Measurements from ENCODE around the gene ZNF182.
"Not testable (repeated sequence)": the region's sequence is repeated elsewhere in the genome, so short reads cannot be mapped to it uniquely, and the experiment has no call there.

The ZNF182 gene

DNA sequence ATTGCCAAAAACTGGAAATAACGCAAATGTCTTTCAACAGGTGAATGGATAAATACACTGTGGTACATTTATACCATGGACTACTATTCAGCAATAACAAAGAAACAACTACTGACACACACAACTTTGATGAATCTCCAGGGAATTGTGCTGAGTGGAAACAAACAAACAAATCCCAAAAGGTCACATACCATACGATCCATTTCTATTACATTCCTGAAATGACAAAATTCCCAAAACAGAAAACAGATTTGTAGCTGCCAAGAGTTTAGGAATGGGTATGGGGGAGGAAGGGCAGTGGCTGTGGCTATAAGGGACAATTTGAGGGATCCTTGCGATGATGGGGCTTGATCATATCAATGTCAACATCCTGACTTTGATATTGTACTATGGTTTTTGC, 2.5 kb downstream of the ZNF182 start:
- no peak for DNase-seq (ENCODE audit: low spot score)

DNA sequence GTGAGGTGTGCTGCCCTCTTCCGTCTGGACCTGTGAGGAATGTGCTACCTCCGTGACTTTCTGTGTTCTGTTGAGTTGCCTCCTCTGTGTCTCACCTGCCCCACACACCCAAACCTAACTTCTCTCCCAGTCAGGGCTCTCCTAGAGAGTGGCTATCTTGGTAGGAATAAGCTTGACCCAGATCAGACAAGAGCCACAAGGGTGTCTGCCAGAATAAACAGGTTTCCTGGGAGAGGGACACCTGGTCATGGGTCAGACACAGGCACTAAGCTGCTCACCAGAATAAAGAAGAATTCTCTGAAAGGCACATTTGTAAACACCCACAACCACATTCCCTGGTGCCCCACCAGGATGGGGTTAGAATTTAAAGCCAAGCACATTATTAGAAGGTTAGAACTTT, 11.1 kb downstream of the ZNF182 start:
- no peak for DNase-seq (ENCODE audit: low spot score)

DNA sequence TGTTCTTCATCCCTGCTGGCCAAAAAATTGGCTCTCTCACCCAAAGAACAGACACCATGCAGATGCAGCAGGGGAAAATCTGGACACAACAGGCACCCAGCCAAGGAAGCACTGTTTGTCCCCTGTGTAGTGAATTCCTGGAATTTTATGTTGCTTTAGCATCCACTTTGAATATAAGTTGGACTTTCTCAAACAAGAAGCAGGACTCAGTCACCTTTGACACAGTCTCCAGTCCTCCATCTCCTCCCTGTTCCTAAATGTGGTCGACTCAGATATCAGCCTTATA, 11.8 kb downstream of the ZNF182 start:
- DNase-seq (ENCODE audit: low spot score), result no peak

DNA sequence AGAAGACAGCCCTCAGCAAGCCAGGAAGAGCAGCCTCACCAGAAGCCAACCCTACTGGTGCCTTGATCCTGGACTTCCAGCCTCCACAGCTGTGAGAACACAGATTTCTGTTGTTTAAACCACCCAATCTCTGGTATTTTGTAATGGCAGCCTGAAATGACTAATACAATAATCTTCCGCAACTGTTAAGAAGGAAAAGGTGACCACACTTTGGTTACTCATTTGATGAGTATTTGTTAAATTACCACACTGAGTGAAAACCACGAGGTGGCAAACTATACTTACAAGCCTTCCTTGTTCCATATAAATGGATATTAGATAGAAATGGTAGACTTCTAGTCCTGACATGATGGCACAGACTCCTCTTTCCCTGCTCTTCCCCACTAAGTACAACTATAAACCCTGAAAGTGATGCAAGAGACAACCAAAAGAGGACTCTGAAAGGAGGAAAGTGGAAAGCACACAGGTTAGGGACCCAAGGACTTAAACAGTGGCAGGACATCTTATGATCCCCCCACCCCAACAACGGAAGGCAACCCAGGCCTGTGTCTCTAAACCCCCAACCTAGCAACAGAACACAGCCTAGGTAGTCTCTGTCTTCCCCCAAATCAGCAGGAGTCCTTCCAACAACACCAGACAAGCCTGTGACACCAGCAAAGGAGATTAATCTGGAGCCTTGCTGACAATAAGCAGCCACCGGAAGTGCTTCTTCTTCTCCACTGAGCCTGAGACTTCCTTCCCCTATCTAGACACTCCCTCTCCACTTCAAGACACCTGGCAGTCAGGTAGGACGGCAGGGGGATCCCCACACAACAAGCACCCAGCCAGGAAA, 12.3 kb downstream of the ZNF182 start:
- DNase-seq (ENCODE audit: low spot score), result no peak

DNA sequence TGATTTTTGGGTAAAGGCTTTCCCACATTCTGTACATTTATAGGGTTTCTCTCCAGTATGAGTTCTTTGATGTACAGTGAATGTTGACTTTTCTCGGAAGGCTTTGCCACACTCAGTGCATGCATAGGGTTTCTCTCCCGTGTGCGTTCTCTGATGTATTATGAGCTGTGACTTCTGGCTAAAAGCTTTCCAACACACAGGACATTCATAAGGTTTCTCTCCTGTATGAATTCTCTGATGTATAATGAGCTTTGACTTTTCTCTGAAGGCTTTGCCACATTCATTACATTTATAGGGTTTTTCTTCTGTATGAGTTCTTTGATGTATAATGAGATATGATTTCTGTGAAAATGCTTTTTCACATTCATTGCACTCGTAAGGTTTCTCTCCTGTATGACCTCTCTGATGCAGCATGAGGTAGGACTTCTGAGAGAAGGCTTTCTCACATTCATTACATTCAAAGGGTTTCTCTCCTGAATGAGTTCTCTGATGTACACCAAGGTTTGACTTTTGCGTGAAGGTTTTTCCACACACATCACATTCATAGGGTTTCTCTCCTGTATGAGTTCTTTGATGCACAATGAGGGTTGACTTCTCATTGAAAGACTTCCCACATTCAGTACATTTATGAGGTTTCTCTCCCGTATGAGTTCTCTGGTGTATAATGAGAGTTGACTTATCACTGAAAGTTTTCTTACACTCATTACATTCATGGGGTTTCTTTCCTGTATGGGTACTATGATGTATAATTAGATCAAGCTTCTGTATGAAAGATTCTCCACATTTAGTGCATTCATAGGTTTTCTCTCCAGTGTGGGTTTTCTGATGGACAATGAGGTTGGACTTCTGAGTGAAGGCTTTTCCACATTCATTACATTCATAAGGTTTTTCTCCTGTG, 27.3 kb downstream of the ZNF182 start:
- no peak for DNase-seq (ENCODE audit: low spot score)

DNA sequence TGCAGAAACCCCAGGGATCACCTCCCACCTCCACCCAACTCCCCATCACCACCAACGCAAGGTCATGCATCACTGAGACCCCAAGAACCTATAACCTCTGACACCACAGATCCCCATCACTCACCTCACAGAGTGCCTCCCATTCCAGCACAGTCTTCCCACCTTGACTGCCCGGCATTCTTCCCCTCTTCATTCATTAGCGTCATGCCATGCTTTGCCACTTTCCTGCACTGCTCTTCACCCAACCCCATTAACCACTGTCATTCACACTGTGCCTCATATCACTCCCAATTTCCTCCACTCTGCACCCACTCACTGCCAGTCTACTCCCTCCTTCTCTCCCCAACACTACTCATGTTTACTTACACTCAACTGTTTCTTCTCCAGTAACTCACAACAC, 30.6 kb downstream of the ZNF182 start:
- DNase-seq (ENCODE audit: low spot score), result no peak

DNA sequence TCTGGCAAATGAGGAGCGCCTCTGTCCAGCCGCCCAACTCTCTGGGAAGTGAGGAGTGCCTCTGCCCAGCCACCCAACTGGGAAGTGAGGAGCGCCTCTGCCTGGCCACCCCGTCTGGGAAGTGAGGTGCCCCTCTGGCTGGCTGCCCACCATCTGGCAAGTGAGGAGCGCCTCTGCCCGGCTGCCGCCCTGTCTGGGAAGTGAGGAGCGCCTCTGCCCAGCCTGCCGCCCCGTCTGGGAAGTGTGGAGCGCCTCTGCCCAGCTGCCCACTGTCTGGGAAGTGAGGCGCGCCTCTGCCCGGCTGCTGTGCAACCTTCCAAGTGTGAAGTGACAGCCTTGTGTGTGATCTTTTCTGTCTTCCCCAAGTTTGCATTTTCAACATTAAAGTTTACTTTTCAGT, 38.3 kb downstream of the ZNF182 start:
- DNase-seq (ENCODE audit: low spot score), result not testable (repeated sequence)

DNA sequence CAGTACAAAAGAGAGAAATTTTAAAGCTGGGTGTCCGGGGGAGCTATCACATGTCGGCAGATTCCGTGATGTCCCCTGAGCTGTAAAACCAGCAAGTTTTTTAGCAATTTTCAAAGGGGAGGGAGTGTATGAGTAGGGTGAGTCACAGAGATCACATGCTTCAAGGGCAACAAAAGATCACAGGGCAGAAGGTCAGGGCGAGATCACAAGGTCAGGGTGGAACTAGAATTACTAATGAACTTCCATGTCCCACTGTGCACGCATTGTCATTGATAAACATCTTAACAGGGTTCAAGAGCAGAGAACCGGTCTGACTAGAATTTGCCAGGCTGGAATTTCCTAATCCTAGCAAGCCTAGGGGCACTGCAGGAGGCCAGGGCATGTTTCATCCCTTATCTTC, 42.0 kb downstream of the ZNF182 start:
- not testable (repeated sequence) for DNase-seq (ENCODE audit: low spot score)

DNA sequence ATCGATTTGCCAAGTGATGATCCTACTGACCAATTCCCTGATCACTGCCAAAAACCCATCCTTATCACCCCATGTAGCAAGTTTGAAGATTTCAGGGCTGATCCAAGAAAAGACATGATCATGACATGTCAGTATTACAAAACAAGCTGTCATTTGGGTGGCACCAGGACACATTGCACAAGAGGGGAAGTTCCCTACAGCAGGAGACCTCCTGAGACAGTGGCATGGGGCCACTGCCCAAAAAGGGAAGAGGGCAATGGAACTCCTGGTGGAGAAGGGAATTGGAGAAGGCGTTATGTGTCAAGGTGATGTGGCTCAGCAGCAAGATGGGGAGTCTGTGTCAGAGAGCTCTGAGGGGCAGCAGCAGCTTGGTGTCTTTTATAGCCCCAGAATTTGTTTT, 43.4 kb downstream of the ZNF182 start:
- no peak for DNase-seq (ENCODE audit: low spot score)

DNA sequence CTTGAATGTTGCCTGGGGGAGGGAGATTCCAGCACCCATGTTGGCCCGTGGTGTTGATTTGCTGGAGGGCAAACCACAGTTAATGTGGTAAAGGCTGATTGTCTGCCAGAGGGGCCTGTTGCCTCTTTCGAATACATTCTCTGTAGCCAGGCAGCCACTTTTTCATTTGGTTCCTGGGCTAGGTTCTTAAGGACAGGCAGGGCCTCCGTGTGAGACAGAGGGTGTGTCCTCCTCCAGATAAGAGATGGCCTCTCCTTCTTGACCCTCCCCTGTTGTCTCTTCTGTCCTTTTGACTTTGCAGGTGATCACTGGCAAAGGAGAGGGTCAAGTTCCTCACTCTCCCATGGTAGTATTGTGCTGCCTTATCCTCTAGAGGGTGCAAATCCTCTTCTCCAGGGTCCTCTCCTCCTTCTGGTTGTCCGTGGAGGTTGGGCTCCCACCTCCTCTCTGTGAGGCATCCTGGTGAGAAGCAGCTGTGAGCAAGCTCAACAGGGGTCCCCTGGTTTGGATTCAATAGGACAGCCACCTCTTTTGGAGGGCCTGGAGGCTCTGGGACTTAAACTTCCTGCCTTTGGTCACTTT, 44.9 kb downstream of the ZNF182 start:
- peak; percentile 13 for DNase-seq (ENCODE audit: low spot score)

DNA sequence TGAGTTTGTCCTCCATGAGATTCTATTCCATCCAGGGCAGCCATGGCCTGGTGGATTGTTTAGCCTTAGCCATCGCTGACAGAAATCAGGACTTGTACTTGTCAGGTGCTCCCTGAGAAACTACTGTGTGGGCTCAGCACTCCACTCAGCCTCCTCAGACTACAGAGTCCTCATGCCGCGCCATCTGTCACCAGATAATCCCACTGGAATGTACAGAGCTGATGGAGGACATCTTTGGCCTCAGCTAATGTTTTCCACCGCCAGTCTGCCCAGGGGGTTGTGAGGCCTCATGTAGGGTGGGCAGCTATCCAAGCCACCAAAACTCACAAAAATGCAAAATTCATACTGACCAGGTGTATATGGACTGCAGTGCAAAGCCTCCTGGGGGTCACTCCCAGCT, 45.6 kb downstream of the ZNF182 start:
- not testable (repeated sequence) for DNase-seq (ENCODE audit: low spot score)

DNA sequence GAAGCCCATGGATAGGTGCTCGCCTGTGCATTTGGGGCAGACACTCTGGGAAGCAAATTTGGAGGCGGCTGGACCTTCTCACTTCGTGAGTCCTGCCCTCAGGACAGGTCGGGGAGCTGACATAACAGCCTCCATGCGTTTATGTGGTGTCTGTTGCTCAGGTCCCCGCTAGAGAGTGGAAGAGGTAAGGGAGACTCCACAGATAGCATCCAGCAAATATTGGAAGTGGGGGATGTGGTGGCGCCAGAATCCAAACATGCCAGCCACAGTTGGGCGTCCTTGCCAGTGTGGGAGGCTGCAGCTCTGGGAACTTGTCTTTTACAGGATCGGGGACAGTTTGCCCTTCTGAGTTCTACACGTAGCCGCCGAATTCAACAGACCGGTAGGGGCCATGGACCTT, 47.8 kb downstream of the ZNF182 start:
- DNase-seq (ENCODE audit: low spot score), result no peak

DNA sequence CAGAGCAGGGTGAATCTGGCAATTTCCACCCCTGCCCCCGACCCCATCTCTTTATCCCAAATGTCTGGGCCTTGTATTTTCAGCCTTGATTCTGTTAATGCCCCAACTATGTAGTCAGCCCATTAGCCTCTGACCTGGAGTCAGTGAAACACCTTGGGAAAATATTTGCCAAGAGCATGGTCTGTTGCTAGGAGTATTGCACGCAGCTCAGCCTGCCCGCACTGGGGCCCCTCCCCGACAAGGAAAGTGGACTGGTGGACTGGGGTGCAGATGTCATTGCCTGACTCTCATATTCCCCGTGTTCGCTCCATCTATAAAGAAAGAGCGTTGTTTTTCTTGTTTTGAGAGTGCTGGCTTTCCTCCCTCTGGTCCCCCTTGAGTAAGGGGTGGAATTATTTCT, 48.5 kb downstream of the ZNF182 start:
- DNase-seq (ENCODE audit: low spot score), result not testable (repeated sequence)

DNA sequence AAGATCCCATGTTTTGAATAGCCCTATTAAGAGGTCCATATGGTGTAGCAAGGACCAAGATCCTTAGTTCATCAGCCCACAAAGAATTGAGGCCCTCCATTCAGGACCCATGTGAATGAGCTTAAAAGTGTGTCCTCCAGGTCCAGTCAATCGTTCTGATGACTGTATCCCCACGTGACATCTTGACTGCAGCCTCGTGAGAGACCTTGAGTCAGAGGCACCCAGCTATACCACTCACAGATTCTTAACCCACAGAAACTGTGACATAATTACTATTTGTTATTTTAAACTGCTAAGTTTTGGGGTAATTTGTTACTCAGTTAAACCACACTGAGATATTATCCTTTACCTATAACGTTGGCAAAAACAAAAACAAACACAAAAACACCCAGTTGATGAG, 62.4 kb downstream of the ZNF182 start:
- DNase-seq (ENCODE audit: low spot score), result no peak

DNA sequence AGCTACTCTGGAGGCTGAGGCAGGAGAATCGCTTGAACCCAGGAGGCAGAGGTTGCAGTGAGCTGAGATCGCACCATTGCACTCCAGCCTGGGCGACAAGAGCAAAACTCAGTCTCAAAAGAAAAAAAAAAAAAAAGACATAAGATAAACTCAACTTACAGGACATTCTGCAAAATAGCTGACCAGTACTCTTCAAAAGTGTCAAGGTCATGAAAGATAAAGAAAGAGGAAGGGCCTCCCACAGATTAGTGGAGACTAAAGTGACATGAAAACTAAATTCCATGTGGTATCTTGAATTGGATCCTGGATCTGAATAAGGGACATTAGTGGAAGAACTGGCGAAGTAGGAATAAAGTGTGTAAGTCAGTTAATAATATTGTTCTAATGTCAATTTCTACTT, 63.3 kb downstream of the ZNF182 start:
- no peak for DNase-seq (ENCODE audit: low spot score)

DNA sequence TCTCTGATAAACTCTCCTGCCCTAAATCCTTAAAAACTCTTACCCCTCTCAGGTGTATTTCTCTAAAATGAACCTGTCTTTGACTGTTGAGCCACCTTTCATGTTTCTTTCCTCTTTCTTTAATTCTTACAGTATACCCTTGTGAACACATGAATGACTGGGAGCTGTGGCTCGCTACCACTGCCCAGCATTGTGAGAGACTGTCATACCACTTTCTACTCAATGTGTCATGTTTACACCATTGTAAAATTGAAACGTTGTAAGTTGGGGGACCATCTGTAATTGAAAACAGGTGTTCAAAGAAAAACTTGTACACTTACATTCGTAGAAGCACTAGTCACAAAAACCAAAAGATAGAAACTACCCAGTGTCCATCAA, 66.9 kb downstream of the ZNF182 start:
- no peak for DNase-seq (ENCODE audit: low spot score)

DNA sequence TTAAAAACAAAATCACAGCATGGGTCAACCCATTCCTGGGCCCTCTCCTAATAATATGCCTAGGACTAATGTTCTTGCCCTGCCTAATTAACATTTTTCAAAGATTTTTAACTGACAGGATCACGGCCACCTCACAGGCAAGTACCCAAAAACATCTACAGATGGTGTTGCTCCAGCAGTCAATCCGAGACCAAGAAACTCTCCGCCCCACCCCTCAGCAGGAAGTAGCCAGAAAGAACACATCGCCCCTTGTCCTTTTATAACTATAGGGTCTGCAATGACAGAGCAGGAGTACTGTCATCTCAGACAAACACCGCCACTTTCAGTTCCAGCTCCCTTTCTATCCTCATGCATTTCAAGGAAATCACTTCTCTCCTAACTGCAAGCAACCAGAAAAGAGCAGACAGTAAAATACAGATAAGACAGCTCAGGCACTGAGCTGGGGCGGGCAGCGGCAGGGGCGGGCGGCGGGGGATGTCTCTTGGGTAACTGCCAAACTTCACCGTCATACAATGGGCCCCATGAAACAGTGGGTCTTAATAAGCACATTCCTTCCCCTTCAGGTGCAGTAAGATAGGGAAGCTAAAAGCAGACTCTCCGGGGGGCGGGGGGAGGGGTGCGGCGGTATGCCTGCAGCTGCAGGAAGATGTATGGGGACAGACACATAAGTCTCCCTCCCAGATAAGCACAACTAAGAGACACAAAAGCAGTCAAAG, 67.4 kb downstream of the ZNF182 start:
- peak; percentile 1 for DNase-seq (ENCODE audit: low spot score)

DNA sequence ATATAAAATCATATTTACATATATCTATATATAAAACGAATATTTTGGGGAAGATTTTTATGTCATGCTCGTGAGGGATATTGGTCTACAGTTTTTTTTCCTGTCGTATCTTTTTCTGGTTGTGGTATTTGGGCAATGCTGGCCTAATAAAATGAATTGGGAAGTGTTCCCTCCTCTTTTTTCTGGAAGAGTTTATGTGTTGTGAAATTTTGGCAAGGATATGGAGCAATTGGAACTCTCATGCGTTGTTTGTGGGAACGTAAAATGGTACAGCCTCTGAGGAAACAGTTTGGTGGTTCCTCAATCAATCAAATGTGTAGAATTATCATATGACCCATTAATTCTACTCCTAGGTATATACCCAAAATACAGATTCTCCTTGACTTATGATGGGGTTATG, 69.8 kb downstream of the ZNF182 start:
- DNase-seq (ENCODE audit: low spot score), result no peak

DNA sequence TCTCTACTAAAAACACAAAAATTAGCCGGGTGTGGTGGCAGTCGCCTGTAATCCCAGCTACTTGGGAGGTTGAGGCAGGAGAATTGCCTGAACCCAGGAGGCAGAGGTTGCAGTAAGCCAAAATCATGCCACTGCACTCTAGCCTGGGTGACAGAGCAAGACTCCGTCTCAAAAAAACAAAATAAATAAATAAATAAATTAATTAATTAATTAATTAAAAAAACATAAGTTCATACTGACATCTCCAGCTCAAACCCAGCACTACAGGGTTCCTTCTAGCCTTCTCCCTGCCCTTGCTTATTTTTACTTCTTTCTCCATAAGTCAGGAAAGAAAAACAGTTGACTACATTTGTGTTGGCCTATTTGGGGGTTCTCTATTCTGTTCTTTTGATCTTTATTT, 71.8 kb downstream of the ZNF182 start:
- DNase-seq (ENCODE audit: low spot score), result not testable (repeated sequence)

DNA sequence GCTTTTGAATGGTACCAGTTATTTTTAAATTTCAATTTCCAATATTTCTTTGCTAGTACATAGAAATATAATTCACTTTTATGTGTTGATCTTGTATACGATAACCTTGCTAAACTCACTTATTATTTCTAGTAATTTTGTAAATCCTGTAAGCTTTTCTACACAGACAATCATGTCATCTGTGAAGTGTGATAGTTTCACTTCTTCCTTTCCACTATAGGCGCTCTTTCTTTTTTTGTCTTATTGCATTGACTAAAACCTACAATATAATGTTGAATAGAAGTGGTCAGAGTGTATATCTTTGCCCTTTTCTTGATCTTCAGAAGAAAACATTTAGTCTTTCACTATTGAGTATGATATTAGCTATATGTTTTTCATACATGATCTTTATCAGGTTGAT, 76.6 kb downstream of the ZNF182 start:
- no peak for DNase-seq (ENCODE audit: low spot score)

Data from germinal center (tissue), 1 donor.